ENCODE data around the gene LRRC3. TPM values are rescaled to one million over a fixed set of nuclear protein-coding genes. Genes with fewer than 3 reads are reported as not detected.

LRRC3 gene
- total RNA-seq, 2 donors from 2014 or later: 3.5 TPM

GRCh38 chr21:44456214-44456914, 1.1 kb downstream of the LRRC3 start:
- peaks cover 4% of the 10 kb centered on the region for H3K9me3 Mint-ChIP-seq
- no peak overlapping the region for H3K27ac Mint-ChIP-seq
- no peaks in the 10 kb centered on the region for H3K36me3 Mint-ChIP-seq (ENCODE audit: low read depth)
- H3K4me1 Mint-ChIP-seq: no peaks in the 10 kb centered on the region
- H3K27me3 Mint-ChIP-seq: peaks cover 3% of the 10 kb centered on the region
- peak overlapping the region; percentile 50 for H3K4me3 Mint-ChIP-seq
- no peak for ATAC-seq (replicated peaks)

- Mint-ChIP-seq H3K4me3 (peak overlapping the region; percentile 50), H3K36me3 (ENCODE audit: low read depth) (no peaks in the 10 kb centered on the region), H3K4me1 (no peaks in the 10 kb centered on the region), H3K9me3 (peaks cover 4% of the 10 kb centered on the region), H3K27me3 (no peaks in the 10 kb centered on the region), H3K27ac (no peak overlapping the region)
- no peak for ATAC-seq (replicated peaks)
Observed at GRCh38 chr21:44456915-44457736, 1.8 kb downstream of the LRRC3 start.

GRCh38 chr21:44458971-44459711, 3.8 kb downstream of the LRRC3 start:
- Mint-ChIP-seq H3K36me3 (ENCODE audit: low read depth) (no peaks in the 10 kb centered on the region), H3K27ac (no peak overlapping the region), H3K4me3 (no peak overlapping the region), H3K27me3 (no peaks in the 10 kb centered on the region), H3K9me3 (no peaks in the 10 kb centered on the region), H3K4me1 (no peaks in the 10 kb centered on the region)
- no peak for ATAC-seq (replicated peaks)

- Mint-ChIP-seq H3K9me3 (no peaks in the 10 kb centered on the region), H3K27me3 (no peaks in the 10 kb centered on the region), H3K4me1 (no peaks in the 10 kb centered on the region), H3K27ac (no peak overlapping the region), H3K36me3 (ENCODE audit: low read depth) (no peaks in the 10 kb centered on the region), H3K4me3 (no peak overlapping the region)
- ATAC-seq (replicated peaks): no peak
Observed at GRCh38 chr21:44459712-44460440, 4.6 kb downstream of the LRRC3 start.

GRCh38 chr21:44460441-44460755, 5.1 kb downstream of the LRRC3 start:
- Mint-ChIP-seq H3K9me3 (no peaks in the 10 kb centered on the region), H3K36me3 (ENCODE audit: low read depth) (no peaks in the 10 kb centered on the region), H3K4me1 (no peaks in the 10 kb centered on the region), H3K4me3 (no peak overlapping the region), H3K27ac (no peak overlapping the region), H3K27me3 (no peaks in the 10 kb centered on the region)
- no peak for ATAC-seq (replicated peaks)

- no peaks in the 10 kb centered on the region for H3K4me1 Mint-ChIP-seq
- no peak for ATAC-seq (replicated peaks)
- no peaks in the 10 kb centered on the region for H3K9me3 Mint-ChIP-seq
- no peaks in the 10 kb centered on the region for H3K27me3 Mint-ChIP-seq
- H3K36me3 Mint-ChIP-seq (ENCODE audit: low read depth): no peaks in the 10 kb centered on the region
- no peak overlapping the region for H3K27ac Mint-ChIP-seq
- H3K4me3 Mint-ChIP-seq: no peak overlapping the region
Observed at GRCh38 chr21:44461005-44461404, 5.7 kb downstream of the LRRC3 start.

GRCh38 chr21:44461464-44462001, 6.2 kb downstream of the LRRC3 start:
- no peak for ATAC-seq (replicated peaks)
- Mint-ChIP-seq H3K4me1 (no peaks in the 10 kb centered on the region), H3K4me3 (no peak overlapping the region), H3K27ac (no peak overlapping the region), H3K27me3 (no peaks in the 10 kb centered on the region), H3K9me3 (no peaks in the 10 kb centered on the region), H3K36me3 (ENCODE audit: low read depth) (no peaks in the 10 kb centered on the region)

- H3K4me1 Mint-ChIP-seq: no peaks in the 10 kb centered on the region
- no peak overlapping the region for H3K4me3 Mint-ChIP-seq
- H3K27ac Mint-ChIP-seq: no peak overlapping the region
- H3K27me3 Mint-ChIP-seq: no peaks in the 10 kb centered on the region
- no peaks in the 10 kb centered on the region for H3K36me3 Mint-ChIP-seq (ENCODE audit: low read depth)
- ATAC-seq (replicated peaks): no peak
- no peaks in the 10 kb centered on the region for H3K9me3 Mint-ChIP-seq
Observed at GRCh38 chr21:44462086-44462833, 7.0 kb downstream of the LRRC3 start.

- Mint-ChIP-seq H3K36me3 (ENCODE audit: low read depth) (no peaks in the 10 kb centered on the region), H3K27ac (no peak overlapping the region), H3K27me3 (no peaks in the 10 kb centered on the region), H3K4me1 (no peaks in the 10 kb centered on the region), H3K4me3 (no peak overlapping the region), H3K9me3 (no peaks in the 10 kb centered on the region)
- ATAC-seq (replicated peaks): no peak
Observed at GRCh38 chr21:44462834-44463200, 7.5 kb downstream of the LRRC3 start.

- no peaks in the 10 kb centered on the region for H3K27me3 Mint-ChIP-seq
- ATAC-seq (replicated peaks): no peak
- H3K4me3 Mint-ChIP-seq: no peak overlapping the region
- no peaks in the 10 kb centered on the region for H3K4me1 Mint-ChIP-seq
- no peaks in the 10 kb centered on the region for H3K36me3 Mint-ChIP-seq (ENCODE audit: low read depth)
- H3K27ac Mint-ChIP-seq: no peak overlapping the region
- no peaks in the 10 kb centered on the region for H3K9me3 Mint-ChIP-seq
Observed at GRCh38 chr21:44463724-44464123, 8.4 kb downstream of the LRRC3 start.

GRCh38 chr21:44464351-44464750, 9.0 kb downstream of the LRRC3 start:
- H3K27ac Mint-ChIP-seq: no peak overlapping the region

GRCh38 chr21:44466351-44466954, 11.1 kb downstream of the LRRC3 start:
- ATAC-seq (replicated peaks): no peak
- no peaks in the 10 kb centered on the region for H3K9me3 Mint-ChIP-seq
- H3K36me3 Mint-ChIP-seq (ENCODE audit: low read depth): no peaks in the 10 kb centered on the region
- H3K27ac Mint-ChIP-seq: no peak overlapping the region
- no peak overlapping the region for H3K4me3 Mint-ChIP-seq
- H3K27me3 Mint-ChIP-seq: no peaks in the 10 kb centered on the region
- no peaks in the 10 kb centered on the region for H3K4me1 Mint-ChIP-seq

More at GRCh38 chr21:44464351-44464750, 9.0 kb downstream of the LRRC3 start:
- Mint-ChIP-seq H3K36me3 (ENCODE audit: low read depth) (no peaks in the 10 kb centered on the region), H3K4me1 (no peaks in the 10 kb centered on the region), H3K27me3 (no peaks in the 10 kb centered on the region), H3K4me3 (no peak overlapping the region), H3K9me3 (no peaks in the 10 kb centered on the region)
- ATAC-seq (replicated peaks): no peak

Measured in activated T-helper 17 cell treated with anti-CD3 and anti-CD28 coated beads, Interleukin-2, amount 50 U/mL, for 72 hours (primary cell).